Kidney (tissue), 14 donors: Measurements from ENCODE around the gene TENT4B. TPM values are rescaled to one million over a fixed set of nuclear protein-coding genes. Genes with fewer than 3 reads are reported as not detected.
"Not testable (repeated sequence)": the region's sequence is repeated elsewhere in the genome, so short reads cannot be mapped to it uniquely, and the experiment has no call there.

Source experiments
- DNase-seq, 5 donors: peaks; one replicate each; pipeline ENCODE4 v3.0.0-alpha.2; 2013 to 2020
- FAIRE-seq: peaks from 2 replicates; lab custom pipeline; 2012; peaks lifted over from hg19 to GRCh38; lab: Jason Lieb, UNC
- H3K27ac ChIP-seq, 2 donors: one replicate each; pipeline ENCODE4 v1.7.0; 2013; ENCODE audit warnings: low read depth in 2 of 2, low read length in 2 of 2, inconsistent platforms in 1 of 2
- H3K27me3 ChIP-seq: one replicate; pipeline ENCODE4 v1.7.1; 2013; ENCODE audit warnings: low read length, inconsistent platforms; ENCODE audit not compliant: control insufficient read depth, insufficient read depth
- H3K36me3 ChIP-seq, 3 donors: one replicate each; pipeline versions ENCODE4 v1.7.0 to v1.7.1; 2013; ENCODE audit warnings: low read length in 3 of 3, control low read depth in 1 of 3, inconsistent platforms in 1 of 3; ENCODE audit not compliant: insufficient read depth in 3 of 3, control insufficient read depth in 2 of 3
- H3K4me1 ChIP-seq, 3 donors: one replicate each; pipeline versions ENCODE4 v1.7.0 to v1.7.1; 2013; ENCODE audit warnings: low read length in 3 of 3, inconsistent platforms in 1 of 3, low read depth in 1 of 3; ENCODE audit not compliant: control insufficient read depth in 2 of 3, insufficient read depth in 2 of 3
- H3K4me3 ChIP-seq, 3 donors: one replicate each; pipeline versions ENCODE4 v1.7.0 to v1.8.1; 2013; ENCODE audit warnings: low read length in 3 of 3, control low read depth in 1 of 3, inconsistent platforms in 1 of 3
- H3K9ac ChIP-seq, 3 donors: one replicate each; pipeline versions ENCODE4 v1.7.0 to v1.7.1; 2013; ENCODE audit warnings: low read length in 3 of 3, control low read depth in 1 of 3, inconsistent platforms in 1 of 3
- H3K9me3 ChIP-seq, 3 donors: one replicate each; pipeline versions ENCODE4 v1.7.0 to v1.7.1; 2013; ENCODE audit warnings: low read length in 3 of 3, control low read depth in 1 of 3, inconsistent platforms in 1 of 3; ENCODE audit not compliant: control insufficient read depth in 2 of 3, insufficient read depth in 1 of 3
- intact Hi-C: fragments of 100-400 bp; cut with DNase I; formaldehyde crosslinking; loops from one replicate; pipeline ENCODE4 v1.11.1; 2022
- polyA plus RNA-seq: library from polyadenylated mRNA; stranded (reverse); fragments of 350-450 nt; fragmentation: Illumina TruSeq; extraction: RNeasy Lipid Tissue Mini Kit (QIAGEN cat#74804); gene quantifications from one replicate; pipeline ENCODE4 v1.2.3, GENCODE V29; 2014; ENCODE audit warnings: low read depth, low replicate concordance; ENCODE audit not compliant: insufficient read depth
- total RNA-seq: library from RNA; stranded (reverse); fragmentation: NEBNext Ultra II Directional; extraction: Animal tissue kit (Norgen Biotek cat#: 25700); gene quantifications from one replicate; pipeline ENCODE4 v1.2.1, GENCODE V29; 2021
- TF ChIP-seq, protein P1 (sequence below): IDR thresholded peaks from 3 replicates; pipeline ENCODE4 v1.5.1; 2012; ENCODE audit warnings: mild to moderate bottlenecking, moderate library complexity, borderline replicate concordance; ENCODE audit not compliant: insufficient read depth; ENCODE audit errors: extremely low read depth
- donor health status: control.
- donor health status: control.
- donor health status: control.
- donor health status: control.
- donor health status: control.
- donor health status: DM: yes; HTN: yes; CAD: no.
- donor health status: Normal renal cell carcinoma (clear cell type).

Gene TENT4B
- total and polyA plus RNA-seq, 2 donors from 2014 or later: 4.7 to 13.2 TPM

DNA sequence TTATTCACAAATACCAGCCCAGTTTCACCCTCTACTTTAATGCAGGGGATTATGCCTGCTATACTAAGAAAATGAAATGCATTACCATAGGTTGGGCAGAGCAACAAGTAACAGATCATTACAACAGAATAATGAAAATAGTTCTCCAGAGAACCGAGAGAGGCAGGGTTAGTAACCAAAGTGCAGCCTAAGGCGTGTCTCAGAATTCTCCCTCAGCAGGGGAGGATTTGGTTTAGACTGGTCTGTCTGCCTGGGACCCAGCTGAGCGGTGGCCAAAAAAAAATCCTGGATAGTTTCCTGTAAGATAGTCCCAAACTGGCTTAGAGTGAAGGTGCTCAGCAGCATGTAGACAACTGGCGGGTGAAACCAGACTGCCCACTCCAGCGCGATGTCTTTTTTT lies 82.5 kb downstream of the TENT4B start:
- Histone ChIP-seq H3K4me1 (no peaks in the 10 kb centered on the region), H3K9ac (no peak overlapping the region), H3K36me3 (no peaks in the 10 kb centered on the region), H3K4me3 (no peak overlapping the region), H3K27ac (no peak overlapping the region), H3K27me3 (no peaks in the 10 kb centered on the region), H3K9me3 (no peaks in the 10 kb centered on the region)
- DNase-seq: no peak
- intact Hi-C loops: no loop called here
- no peak for FAIRE-seq
- TF ChIP-seq, protein P1, sequence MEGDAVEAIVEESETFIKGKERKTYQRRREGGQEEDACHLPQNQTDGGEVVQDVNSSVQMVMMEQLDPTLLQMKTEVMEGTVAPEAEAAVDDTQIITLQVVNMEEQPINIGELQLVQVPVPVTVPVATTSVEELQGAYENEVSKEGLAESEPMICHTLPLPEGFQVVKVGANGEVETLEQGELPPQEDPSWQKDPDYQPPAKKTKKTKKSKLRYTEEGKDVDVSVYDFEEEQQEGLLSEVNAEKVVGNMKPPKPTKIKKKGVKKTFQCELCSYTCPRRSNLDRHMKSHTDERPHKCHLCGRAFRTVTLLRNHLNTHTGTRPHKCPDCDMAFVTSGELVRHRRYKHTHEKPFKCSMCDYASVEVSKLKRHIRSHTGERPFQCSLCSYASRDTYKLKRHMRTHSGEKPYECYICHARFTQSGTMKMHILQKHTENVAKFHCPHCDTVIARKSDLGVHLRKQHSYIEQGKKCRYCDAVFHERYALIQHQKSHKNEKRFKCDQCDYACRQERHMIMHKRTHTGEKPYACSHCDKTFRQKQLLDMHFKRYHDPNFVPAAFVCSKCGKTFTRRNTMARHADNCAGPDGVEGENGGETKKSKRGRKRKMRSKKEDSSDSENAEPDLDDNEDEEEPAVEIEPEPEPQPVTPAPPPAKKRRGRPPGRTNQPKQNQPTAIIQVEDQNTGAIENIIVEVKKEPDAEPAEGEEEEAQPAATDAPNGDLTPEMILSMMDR: no peak

DNA sequence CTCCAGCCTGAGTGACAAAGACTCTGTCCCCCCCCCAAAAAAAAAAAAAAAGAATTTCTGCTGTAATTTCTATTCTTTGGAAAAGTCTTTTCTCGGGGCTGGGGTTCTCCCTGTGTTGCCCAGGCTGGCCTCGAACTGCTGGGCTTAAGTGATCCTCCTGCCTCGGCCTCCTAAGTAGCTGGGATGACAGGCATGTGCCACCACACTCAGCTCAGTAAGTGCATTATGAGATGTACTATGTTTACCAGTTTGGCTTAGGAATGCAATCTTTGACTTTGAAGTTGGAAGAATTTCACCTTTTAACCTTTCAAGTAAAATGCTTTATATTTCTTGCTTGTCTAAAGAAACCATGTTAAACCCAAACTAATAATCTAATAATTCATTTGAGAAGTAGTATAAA lies 85.2 kb downstream of the TENT4B start:
- no peak for FAIRE-seq
- no peaks in the 10 kb centered on the region for H3K36me3 ChIP-seq
- H3K27ac ChIP-seq: no peak overlapping the region
- no peak for DNase-seq
- H3K9ac ChIP-seq: no peak overlapping the region
- no peak overlapping the region for H3K4me3 ChIP-seq
- intact Hi-C loops: no loop called here
- H3K27me3 ChIP-seq: no peaks in the 10 kb centered on the region
- TF ChIP-seq, protein P1: no peak
- no peaks in the 10 kb centered on the region for H3K9me3 ChIP-seq
- H3K4me1 ChIP-seq: no peaks in the 10 kb centered on the region

DNA sequence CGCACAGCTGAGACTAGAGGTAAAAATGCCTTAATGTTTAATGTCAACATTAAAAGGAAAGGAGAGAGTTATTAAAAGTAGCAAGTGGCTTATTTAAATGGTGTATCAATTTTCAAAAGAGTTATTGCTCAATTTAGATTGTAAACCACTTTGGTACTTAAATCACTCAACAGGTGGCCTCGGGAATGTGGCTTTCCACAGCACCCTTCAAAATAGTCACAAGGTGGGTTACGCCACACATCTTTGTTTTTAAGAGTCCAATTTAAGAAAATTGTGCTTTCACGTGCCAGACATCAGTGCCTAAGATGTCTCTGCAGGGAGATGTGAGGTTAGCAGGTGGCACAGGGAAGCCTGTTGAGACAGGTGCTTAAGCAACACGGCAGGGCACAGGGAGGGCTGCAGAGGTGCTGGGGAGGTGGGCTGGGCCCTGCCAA lies 85.8 kb downstream of the TENT4B start:
- H3K27ac ChIP-seq: no peak overlapping the region
- no peak for FAIRE-seq

DNA sequence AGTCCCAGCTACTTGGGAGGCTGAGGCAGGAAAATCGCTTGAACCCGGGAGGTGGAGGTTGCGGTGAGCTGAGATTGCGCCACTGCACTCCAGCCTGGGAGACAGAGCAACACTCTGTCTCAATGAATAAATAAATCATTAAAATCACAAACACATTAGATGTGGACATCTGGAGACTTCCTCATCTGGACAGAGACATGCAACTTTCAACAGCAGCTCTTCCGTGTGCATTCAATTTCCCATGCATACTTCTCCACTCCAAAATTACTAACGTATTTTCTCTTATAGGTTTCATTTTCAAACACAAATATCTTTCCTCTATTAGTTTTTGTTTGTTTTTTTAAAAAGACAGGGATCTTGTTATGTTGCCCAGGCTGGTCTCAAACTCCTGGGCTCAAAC lies 89.9 kb downstream of the TENT4B start:
- H3K9me3 ChIP-seq, FAIRE-seq, H3K27ac ChIP-seq, intact Hi-C loops, H3K9ac ChIP-seq, H3K27me3 ChIP-seq, H3K4me1 ChIP-seq, H3K4me3 ChIP-seq, H3K36me3 ChIP-seq, DNase-seq: not testable (repeated sequence)

More for the DNA sequence above, 85.8 kb downstream of the TENT4B start:
- intact Hi-C loops: no loop called here
- no peak for DNase-seq
- H3K9ac ChIP-seq: no peak overlapping the region
- H3K4me1 ChIP-seq: no peaks in the 10 kb centered on the region
- no peaks in the 10 kb centered on the region for H3K36me3 ChIP-seq
- no peak overlapping the region for H3K4me3 ChIP-seq
- H3K27me3 ChIP-seq: no peaks in the 10 kb centered on the region
- TF ChIP-seq, protein P1: no peak
- H3K9me3 ChIP-seq: no peaks in the 10 kb centered on the region
